Fibroblast of upper back skin (primary cell): Measurements from ENCODE around the gene FAM110D.
A peak's percentile ranks its signal among the peaks of the same experiment; 100 is the strongest.

Experiments
- DNase-seq: peaks from one replicate; pipeline ENCODE4 v3.0.0-alpha.2; 2013

The FAM110D gene

GRCh38 chr1:26158908-26159742, at the start of gene FAM110D:
FAM110D (plus strand) TSS chr1:26159079; CDS start chr1:26161292, 2,213 bp downstream.
- no peak for DNase-seq

- no peak for DNase-seq
Measured at GRCh38 chr1:26109229-26110164, 49.4 kb upstream of the FAM110D start.

GRCh38 chr1:26110731-26111529, 47.9 kb upstream of the FAM110D start:
- DNase-seq, result peak; percentile 58

GRCh38 chr1:26111530-26112406, 47.1 kb upstream of the FAM110D start, which contains the start of gene PDIK1L:
PDIK1L (plus strand) TSS chr1:26111824; CDS start chr1:26114309, 2,485 bp downstream.
- peak; percentile 94 for DNase-seq

GRCh38 chr1:26112407-26112775, 46.5 kb upstream of the FAM110D start:
- DNase-seq, result no peak

- no peak for DNase-seq
Measured at GRCh38 chr1:26114165-26114927, 44.5 kb upstream of the FAM110D start.

- DNase-seq, result no peak
Measured at GRCh38 chr1:26119892-26120608, 38.8 kb upstream of the FAM110D start.

GRCh38 chr1:26121854-26122773, 36.8 kb upstream of the FAM110D start:
- no peak for DNase-seq

- DNase-seq, result no peak
Measured at GRCh38 chr1:26122988-26123973, 35.6 kb upstream of the FAM110D start.

- DNase-seq, result no peak
Measured at GRCh38 chr1:26124418-26125331, 34.2 kb upstream of the FAM110D start.

- no peak for DNase-seq
Measured at GRCh38 chr1:26125382-26125781, 33.5 kb upstream of the FAM110D start.

- DNase-seq, result no peak
Measured at GRCh38 chr1:26125946-26126320, 32.9 kb upstream of the FAM110D start.

GRCh38 chr1:26126321-26127084, 32.4 kb upstream of the FAM110D start:
- DNase-seq, result no peak

GRCh38 chr1:26127235-26128163, 31.4 kb upstream of the FAM110D start:
- no peak for DNase-seq

- no peak for DNase-seq
Measured at GRCh38 chr1:26129778-26130177, 29.1 kb upstream of the FAM110D start.
